Measurements from ENCODE around the gene ALOXE3. TPM values are rescaled to one million over a fixed set of nuclear protein-coding genes. Genes with fewer than 3 reads are reported as not detected.

The ALOXE3 gene
- total RNA-seq, 1 donor: not detected

GRCh38 chr17:8162233-8162996 is 44.1 kb upstream of the ALOXE3 start, which contains the start of gene VAMP2:
TSS of gene VAMP2 (minus strand) at chr17:8162948. CDS start at chr17:8162879, 69 bp downstream.
- peak; percentile 64 for DNase-seq (ENCODE audit: low read depth)
- peak within 1 kb of the TSS; percentile 91 for H3K4me3 ChIP-seq (ENCODE audit: low read depth, low read length)
- TF ChIP-seq, protein P1, sequence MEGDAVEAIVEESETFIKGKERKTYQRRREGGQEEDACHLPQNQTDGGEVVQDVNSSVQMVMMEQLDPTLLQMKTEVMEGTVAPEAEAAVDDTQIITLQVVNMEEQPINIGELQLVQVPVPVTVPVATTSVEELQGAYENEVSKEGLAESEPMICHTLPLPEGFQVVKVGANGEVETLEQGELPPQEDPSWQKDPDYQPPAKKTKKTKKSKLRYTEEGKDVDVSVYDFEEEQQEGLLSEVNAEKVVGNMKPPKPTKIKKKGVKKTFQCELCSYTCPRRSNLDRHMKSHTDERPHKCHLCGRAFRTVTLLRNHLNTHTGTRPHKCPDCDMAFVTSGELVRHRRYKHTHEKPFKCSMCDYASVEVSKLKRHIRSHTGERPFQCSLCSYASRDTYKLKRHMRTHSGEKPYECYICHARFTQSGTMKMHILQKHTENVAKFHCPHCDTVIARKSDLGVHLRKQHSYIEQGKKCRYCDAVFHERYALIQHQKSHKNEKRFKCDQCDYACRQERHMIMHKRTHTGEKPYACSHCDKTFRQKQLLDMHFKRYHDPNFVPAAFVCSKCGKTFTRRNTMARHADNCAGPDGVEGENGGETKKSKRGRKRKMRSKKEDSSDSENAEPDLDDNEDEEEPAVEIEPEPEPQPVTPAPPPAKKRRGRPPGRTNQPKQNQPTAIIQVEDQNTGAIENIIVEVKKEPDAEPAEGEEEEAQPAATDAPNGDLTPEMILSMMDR (IDR thresholded peaks at IDR 0.05; ENCODE audit: insufficient read depth, low read depth, low read length): no peak

DNA sequence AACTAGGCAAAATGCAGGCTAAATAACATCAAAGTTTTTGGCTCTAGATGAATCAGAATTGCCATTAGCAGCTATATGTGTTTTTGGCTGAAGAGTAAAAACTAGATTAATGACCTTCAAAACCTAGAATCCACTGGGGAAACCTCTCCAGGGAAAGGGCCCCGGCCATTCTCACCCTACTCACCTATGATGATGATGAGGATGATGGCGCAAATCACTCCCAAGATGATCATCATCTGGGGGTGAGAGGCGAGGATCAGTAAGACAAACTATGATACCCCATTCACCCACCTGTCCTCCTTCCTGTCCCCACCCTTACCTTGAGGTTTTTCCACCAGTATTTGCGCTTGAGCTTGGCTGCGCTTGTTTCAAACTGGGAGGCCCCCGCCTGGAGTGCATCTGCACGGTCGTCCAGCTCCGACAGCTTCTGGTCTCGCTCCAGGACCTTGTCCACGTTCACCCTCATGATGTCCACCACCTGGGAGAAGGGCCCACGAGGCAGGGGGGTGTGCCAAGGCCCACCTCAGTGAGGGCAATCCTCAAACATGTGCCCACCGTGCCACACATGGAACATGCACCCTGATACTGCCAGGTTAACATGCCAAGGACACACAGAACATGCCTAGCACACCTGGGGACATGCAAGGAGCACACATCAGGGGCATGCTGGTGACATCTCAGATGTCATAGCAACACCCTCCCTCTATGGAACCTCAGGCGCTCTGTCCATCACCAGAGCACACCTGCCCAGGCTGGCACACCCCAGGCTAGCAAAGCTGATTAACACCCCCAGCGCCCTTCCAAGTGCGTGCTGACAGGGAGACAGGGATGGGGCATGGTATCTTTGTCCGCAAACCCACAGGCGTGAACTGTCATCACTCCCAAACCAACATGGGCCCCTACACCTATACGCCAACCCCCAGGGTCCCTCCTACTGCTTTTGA is 43.2 kb upstream of the ALOXE3 start:
- H3K4me3 ChIP-seq (ENCODE audit: low read depth, low read length): peak overlapping the region; percentile 91
- TF ChIP-seq, protein P1 (IDR thresholded peaks at IDR 0.05; ENCODE audit: insufficient read depth, low read depth, low read length): no peak
- DNase-seq (ENCODE audit: low read depth): no peak

GRCh38 chr17:8160741-8161221 is 42.5 kb upstream of the ALOXE3 start:
- TF ChIP-seq, protein P1 (IDR thresholded peaks at IDR 0.05; ENCODE audit: insufficient read depth, low read depth, low read length): no peak
- peak overlapping the region; percentile 12 for H3K4me3 ChIP-seq (ENCODE audit: low read depth, low read length)
- DNase-seq (ENCODE audit: low read depth): no peak

GRCh38 chr17:8160224-8160577 is 41.9 kb upstream of the ALOXE3 start:
- TF ChIP-seq, protein P1 (IDR thresholded peaks at IDR 0.05; ENCODE audit: insufficient read depth, low read depth, low read length): no peak
- H3K4me3 ChIP-seq (ENCODE audit: low read depth, low read length): no peak overlapping the region
- no peak for DNase-seq (ENCODE audit: low read depth)

- TF ChIP-seq, protein P1 (IDR thresholded peaks at IDR 0.05; ENCODE audit: insufficient read depth, low read depth, low read length): no peak
- H3K4me3 ChIP-seq (ENCODE audit: low read depth, low read length): no peak overlapping the region
- DNase-seq (ENCODE audit: low read depth): no peak
Measured at GRCh38 chr17:8159459-8160223, 41.3 kb upstream of the ALOXE3 start.

- DNase-seq (ENCODE audit: low read depth): no peak
- no peak overlapping the region for H3K4me3 ChIP-seq (ENCODE audit: low read depth, low read length)
- TF ChIP-seq, protein P1 (IDR thresholded peaks at IDR 0.05; ENCODE audit: insufficient read depth, low read depth, low read length): no peak
Measured at GRCh38 chr17:8159032-8159400, 40.7 kb upstream of the ALOXE3 start.
